Measurements from ENCODE around the gene CHRNA4.
A peak's percentile ranks its signal among the peaks of the same experiment; 100 is the strongest.
"Not testable (repeated sequence)": the region's sequence is repeated elsewhere in the genome, so short reads cannot be mapped to it uniquely, and the experiment has no call there.

CHRNA4 gene

GRCh38 chr20:63308218-63308911, 52.8 kb downstream of the CHRNA4 start:
- no peak for DNase-seq (ENCODE audit: low spot score)

GRCh38 chr20:63307538-63308217, 53.5 kb downstream of the CHRNA4 start:
- DNase-seq (ENCODE audit: low spot score): no peak

- DNase-seq (ENCODE audit: low spot score): no peak
These were observed 54.2 kb downstream of the CHRNA4 start for GRCh38 chr20:63306673-63307537.

GRCh38 chr20:63305933-63306672, 55.0 kb downstream of the CHRNA4 start:
- not testable (repeated sequence) for DNase-seq (ENCODE audit: low spot score)

- DNase-seq (ENCODE audit: low spot score): no peak
These were observed 55.8 kb downstream of the CHRNA4 start for GRCh38 chr20:63305393-63305792.

GRCh38 chr20:63303095-63303666, 58.0 kb downstream of the CHRNA4 start:
- no peak for DNase-seq (ENCODE audit: low spot score)

GRCh38 chr20:63301671-63302070, 59.5 kb downstream of the CHRNA4 start:
- DNase-seq (ENCODE audit: low spot score): no peak

GRCh38 chr20:63298731-63299312, 62.3 kb downstream of the CHRNA4 start:
- no peak for DNase-seq (ENCODE audit: low spot score)

- no peak for DNase-seq (ENCODE audit: low spot score)
These were observed 63.2 kb downstream of the CHRNA4 start for GRCh38 chr20:63297796-63298572.

GRCh38 chr20:63297371-63297781, 63.8 kb downstream of the CHRNA4 start:
- DNase-seq (ENCODE audit: low spot score): no peak

- DNase-seq (ENCODE audit: low spot score): no peak
These were observed 64.4 kb downstream of the CHRNA4 start for GRCh38 chr20:63296531-63297299.

- DNase-seq (ENCODE audit: low spot score): no peak
These were observed 65.3 kb downstream of the CHRNA4 start for GRCh38 chr20:63295846-63296245.

GRCh38 chr20:63295422-63295821, 65.7 kb downstream of the CHRNA4 start:
- DNase-seq (ENCODE audit: low spot score): peak; percentile 61

GRCh38 chr20:63295018-63295417, 66.1 kb downstream of the CHRNA4 start:
- DNase-seq (ENCODE audit: low spot score): no peak

GRCh38 chr20:63294536-63294900, 66.6 kb downstream of the CHRNA4 start:
- no peak for DNase-seq (ENCODE audit: low spot score)

- no peak for DNase-seq (ENCODE audit: low spot score)
These were observed 67.1 kb downstream of the CHRNA4 start for GRCh38 chr20:63293871-63294535.

GRCh38 chr20:63293456-63293855, 67.7 kb downstream of the CHRNA4 start:
- no peak for DNase-seq (ENCODE audit: low spot score)

All from putamen (tissue), 1 donor.